Measurements from ENCODE around the gene P2RX7.

The P2RX7 gene

DNA sequence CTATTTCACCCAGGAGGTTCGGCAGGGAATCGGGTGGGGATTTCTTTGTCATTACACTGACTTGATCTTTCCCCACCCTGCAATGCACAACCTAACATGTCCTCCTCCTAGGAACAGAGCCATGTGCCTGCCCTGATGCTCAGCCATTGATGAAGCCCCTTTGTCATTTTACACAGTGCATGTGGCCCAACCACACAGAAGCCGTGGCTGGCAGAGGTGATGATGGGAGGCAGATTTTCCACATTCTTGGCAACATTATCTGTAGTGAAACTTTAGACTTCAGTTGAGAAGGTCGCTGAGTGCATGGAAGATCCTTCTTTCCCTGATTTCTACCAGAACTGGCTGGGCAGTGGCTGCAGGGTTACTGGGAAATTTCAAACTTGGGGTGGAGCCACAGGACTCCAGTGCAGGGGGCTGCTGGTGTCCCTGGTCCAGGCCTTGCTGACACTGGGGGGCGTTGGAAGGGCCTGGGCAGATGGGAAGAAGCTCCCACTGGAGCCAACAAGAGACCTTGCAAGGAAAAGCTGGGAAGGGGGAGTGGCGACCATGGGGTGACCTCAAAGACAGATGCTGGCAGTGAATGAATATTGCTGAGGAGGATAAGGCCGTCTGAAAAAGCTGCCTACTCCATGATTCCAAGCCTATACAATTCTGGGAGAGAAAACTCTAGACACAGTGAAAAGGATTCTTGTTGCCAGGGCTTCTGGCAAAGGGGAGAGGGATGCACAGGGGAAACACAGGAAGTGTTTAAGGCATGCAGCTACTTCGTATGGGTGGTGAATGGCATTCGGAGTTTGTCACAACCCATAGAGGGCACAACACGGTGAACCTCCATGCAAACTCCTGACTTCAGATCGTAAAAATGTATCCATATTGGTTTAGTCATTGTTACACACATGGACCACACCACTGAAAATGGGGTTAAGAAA is 41.8 kb upstream of the P2RX7 start:
- TF ChIP-seq RAD21 (IDR thresholded peaks at IDR 0.05; ENCODE audit: low read depth) (no peak), EGR1 (IDR thresholded peaks at IDR 0.05) (no peak), TCF12 (IDR thresholded peaks at IDR 0.05; ENCODE audit: low read depth) (no peak), TEAD4 (IDR thresholded peaks at IDR 0.05) (no peak), CEBPB (IDR thresholded peaks at IDR 0.05) (no peak), EP300 (IDR thresholded peaks at IDR 0.05; ENCODE audit: borderline replicate concordance) (no peak), FOXM1 (IDR thresholded peaks at IDR 0.05; ENCODE audit: borderline replicate concordance, low read depth) (no peak), NFIC (IDR thresholded peaks at IDR 0.05) (no peak), YY1 (IDR thresholded peaks at IDR 0.05; ENCODE audit: low read depth) (no peak), CREB1 (IDR thresholded peaks at IDR 0.05; ENCODE audit: low read depth) (no peak), ZBTB7A (IDR thresholded peaks at IDR 0.05; ENCODE audit: low read depth) (no peak), TAF1 (IDR thresholded peaks at IDR 0.05; ENCODE audit: low read depth) (no peak)
- TF ChIP-seq, protein P1, sequence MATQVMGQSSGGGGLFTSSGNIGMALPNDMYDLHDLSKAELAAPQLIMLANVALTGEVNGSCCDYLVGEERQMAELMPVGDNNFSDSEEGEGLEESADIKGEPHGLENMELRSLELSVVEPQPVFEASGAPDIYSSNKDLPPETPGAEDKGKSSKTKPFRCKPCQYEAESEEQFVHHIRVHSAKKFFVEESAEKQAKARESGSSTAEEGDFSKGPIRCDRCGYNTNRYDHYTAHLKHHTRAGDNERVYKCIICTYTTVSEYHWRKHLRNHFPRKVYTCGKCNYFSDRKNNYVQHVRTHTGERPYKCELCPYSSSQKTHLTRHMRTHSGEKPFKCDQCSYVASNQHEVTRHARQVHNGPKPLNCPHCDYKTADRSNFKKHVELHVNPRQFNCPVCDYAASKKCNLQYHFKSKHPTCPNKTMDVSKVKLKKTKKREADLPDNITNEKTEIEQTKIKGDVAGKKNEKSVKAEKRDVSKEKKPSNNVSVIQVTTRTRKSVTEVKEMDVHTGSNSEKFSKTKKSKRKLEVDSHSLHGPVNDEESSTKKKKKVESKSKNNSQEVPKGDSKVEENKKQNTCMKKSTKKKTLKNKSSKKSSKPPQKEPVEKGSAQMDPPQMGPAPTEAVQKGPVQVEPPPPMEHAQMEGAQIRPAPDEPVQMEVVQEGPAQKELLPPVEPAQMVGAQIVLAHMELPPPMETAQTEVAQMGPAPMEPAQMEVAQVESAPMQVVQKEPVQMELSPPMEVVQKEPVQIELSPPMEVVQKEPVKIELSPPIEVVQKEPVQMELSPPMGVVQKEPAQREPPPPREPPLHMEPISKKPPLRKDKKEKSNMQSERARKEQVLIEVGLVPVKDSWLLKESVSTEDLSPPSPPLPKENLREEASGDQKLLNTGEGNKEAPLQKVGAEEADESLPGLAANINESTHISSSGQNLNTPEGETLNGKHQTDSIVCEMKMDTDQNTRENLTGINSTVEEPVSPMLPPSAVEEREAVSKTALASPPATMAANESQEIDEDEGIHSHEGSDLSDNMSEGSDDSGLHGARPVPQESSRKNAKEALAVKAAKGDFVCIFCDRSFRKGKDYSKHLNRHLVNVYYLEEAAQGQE (IDR thresholded peaks at IDR 0.05; ENCODE audit: low read depth) = no peak
- TF ChIP-seq, protein P2, sequence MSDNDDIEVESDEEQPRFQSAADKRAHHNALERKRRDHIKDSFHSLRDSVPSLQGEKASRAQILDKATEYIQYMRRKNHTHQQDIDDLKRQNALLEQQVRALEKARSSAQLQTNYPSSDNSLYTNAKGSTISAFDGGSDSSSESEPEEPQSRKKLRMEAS (IDR thresholded peaks at IDR 0.05) = no peak
- TF ChIP-seq, protein P3, sequence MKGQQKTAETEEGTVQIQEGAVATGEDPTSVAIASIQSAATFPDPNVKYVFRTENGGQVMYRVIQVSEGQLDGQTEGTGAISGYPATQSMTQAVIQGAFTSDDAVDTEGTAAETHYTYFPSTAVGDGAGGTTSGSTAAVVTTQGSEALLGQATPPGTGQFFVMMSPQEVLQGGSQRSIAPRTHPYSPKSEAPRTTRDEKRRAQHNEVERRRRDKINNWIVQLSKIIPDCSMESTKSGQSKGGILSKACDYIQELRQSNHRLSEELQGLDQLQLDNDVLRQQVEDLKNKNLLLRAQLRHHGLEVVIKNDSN (IDR thresholded peaks at IDR 0.05) = no peak

DNA sequence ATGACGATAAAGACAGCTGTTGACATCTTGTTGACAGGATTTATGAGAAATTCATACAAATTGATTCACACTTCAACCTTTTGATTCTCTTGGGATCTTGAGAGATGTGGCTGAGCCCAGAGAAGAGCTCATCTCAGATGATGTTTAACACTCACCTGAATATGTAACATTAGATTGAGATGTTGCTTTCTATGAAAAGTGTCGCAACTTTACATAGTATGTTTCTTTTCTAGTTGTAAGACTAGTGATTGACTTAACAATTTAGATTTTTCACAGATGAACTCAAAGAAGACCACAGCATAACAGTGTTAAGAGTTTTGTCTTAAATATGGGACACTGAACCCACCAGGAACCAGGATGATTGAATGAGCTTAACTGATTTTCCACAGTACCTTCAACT is 40.6 kb upstream of the P2RX7 start:
- TF ChIP-seq, protein P3 (IDR thresholded peaks at IDR 0.05) = no peak
- TF ChIP-seq RAD21 (IDR thresholded peaks at IDR 0.05; ENCODE audit: low read depth) (no peak), TAF1 (IDR thresholded peaks at IDR 0.05; ENCODE audit: low read depth) (no peak), YY1 (IDR thresholded peaks at IDR 0.05; ENCODE audit: low read depth) (no peak), NFIC (IDR thresholded peaks at IDR 0.05) (no peak), ZBTB7A (IDR thresholded peaks at IDR 0.05; ENCODE audit: low read depth) (no peak), TEAD4 (IDR thresholded peaks at IDR 0.05) (no peak)
- TF ChIP-seq, protein P2 (IDR thresholded peaks at IDR 0.05) = no peak

DNA sequence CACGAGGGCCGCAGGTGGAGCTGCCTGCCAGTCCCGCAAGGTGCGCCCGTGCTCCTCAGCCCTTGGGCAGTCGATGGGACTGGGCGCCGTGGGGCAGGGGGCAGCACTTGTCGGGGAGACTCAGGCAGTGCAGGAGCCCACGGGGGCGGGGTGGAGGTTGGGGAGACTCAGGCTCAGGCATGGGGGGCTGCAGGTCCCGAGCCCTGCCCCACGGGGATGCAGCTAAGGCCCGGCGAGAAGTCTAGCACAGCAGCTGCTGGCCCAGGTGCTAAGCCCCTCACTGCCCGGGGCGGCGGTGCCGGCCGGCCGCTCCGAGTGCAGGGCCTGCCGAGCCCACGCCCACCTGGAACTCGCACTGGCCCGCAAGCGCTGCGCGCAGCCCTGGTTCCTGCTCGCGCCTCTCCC is 39.2 kb upstream of the P2RX7 start:
- TF ChIP-seq EP300 (IDR thresholded peaks at IDR 0.05; ENCODE audit: borderline replicate concordance) (no peak), TEAD4 (IDR thresholded peaks at IDR 0.05) (no peak), ZBTB7A (IDR thresholded peaks at IDR 0.05; ENCODE audit: low read depth) (no peak), TCF12 (IDR thresholded peaks at IDR 0.05; ENCODE audit: low read depth) (no peak), NFIC (IDR thresholded peaks at IDR 0.05) (no peak), CREB1 (IDR thresholded peaks at IDR 0.05; ENCODE audit: low read depth) (no peak), YY1 (IDR thresholded peaks at IDR 0.05; ENCODE audit: low read depth) (no peak), RAD21 (IDR thresholded peaks at IDR 0.05; ENCODE audit: low read depth) (no peak), EGR1 (IDR thresholded peaks at IDR 0.05) (no peak), FOXM1 (IDR thresholded peaks at IDR 0.05; ENCODE audit: borderline replicate concordance, low read depth) (no peak), CEBPB (IDR thresholded peaks at IDR 0.05) (no peak), TAF1 (IDR thresholded peaks at IDR 0.05; ENCODE audit: low read depth) (no peak)
- TF ChIP-seq, protein P3 (IDR thresholded peaks at IDR 0.05) = no peak
- TF ChIP-seq, protein P2 (IDR thresholded peaks at IDR 0.05) = no peak
- TF ChIP-seq, protein P1 (IDR thresholded peaks at IDR 0.05; ENCODE audit: low read depth) = no peak

DNA sequence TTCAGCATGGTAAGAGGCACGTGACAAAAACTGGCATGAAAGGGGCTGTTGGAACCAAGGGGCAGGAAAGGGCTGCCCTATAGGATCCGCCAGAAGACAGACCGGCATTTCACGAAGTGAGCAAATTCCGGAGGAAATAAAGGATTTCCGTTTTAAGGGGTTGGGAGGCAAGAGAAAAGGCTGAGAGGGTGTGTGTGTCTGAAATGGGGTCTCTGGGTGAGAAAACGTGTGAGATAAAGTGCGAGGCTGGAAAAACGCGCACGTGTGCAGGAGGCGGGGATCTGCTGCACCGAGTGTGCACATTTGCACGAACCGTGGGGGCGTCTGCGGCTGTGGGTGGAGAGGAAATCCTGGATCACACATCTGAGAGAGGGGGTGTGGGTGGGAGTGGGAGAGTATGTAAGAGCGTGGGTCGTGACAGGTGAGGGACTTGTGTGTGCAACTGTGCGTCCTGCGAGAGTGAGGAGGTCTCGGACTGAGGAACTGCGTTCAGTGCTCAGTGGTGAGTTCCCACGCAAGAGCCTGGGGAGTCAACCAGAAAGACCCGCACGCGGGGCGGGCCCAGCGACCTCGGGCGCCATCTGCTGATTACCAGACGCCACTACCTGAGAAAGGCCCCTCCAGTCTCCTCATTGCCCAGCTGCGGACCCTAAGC is 37.0 kb upstream of the P2RX7 start:
- TF ChIP-seq FOXM1 (IDR thresholded peaks at IDR 0.05; ENCODE audit: borderline replicate concordance, low read depth) (no peak), TAF1 (IDR thresholded peaks at IDR 0.05; ENCODE audit: low read depth) (0 out of 2 replicates have a peak, but pooled peaks have one; percentile 8), RAD21 (IDR thresholded peaks at IDR 0.05; ENCODE audit: low read depth) (peak; percentile 79), YY1 (IDR thresholded peaks at IDR 0.05; ENCODE audit: low read depth) (no peak), ZBTB7A (IDR thresholded peaks at IDR 0.05; ENCODE audit: low read depth) (peak; percentile 76), TCF12 (IDR thresholded peaks at IDR 0.05; ENCODE audit: low read depth) (no peak), EP300 (IDR thresholded peaks at IDR 0.05; ENCODE audit: borderline replicate concordance) (no peak), NFIC (IDR thresholded peaks at IDR 0.05) (no peak), EGR1 (IDR thresholded peaks at IDR 0.05) (no peak), CEBPB (IDR thresholded peaks at IDR 0.05) (no peak), CREB1 (IDR thresholded peaks at IDR 0.05; ENCODE audit: low read depth) (no peak), TEAD4 (IDR thresholded peaks at IDR 0.05) (no peak)
- TF ChIP-seq, protein P2 (IDR thresholded peaks at IDR 0.05) = peak; percentile 85
- TF ChIP-seq, protein P1 (IDR thresholded peaks at IDR 0.05; ENCODE audit: low read depth) = no peak
- TF ChIP-seq, protein P3 (IDR thresholded peaks at IDR 0.05) = no peak
